A549 (cell line): ENCODE data around the gene CPEB4. TPM values are rescaled to one million over a fixed set of nuclear protein-coding genes. Genes with fewer than 3 reads are reported as not detected.

Experiments used
- ATAC-seq, 2 experiments: fragments of 200-7000 bp in 1 of 2; fragments of >200 bp in 1 of 2; cut with Nextera tagmentation in 1 of 2; cut with Tn5 transposase in 1 of 2; 3 replicates each; pipeline versions ENCODE4 v1.8.0 to v1.9.1; 2018 to 2020; ENCODE audit warnings: mild to moderate bottlenecking in 1 of 2, moderate library complexity in 1 of 2
- CTCF ChIA-PET: fragments of 300-600 bp; sonication (Branson Sonifier 250); formaldehyde crosslinking; extraction: SDS; loops from one replicate; lab custom pipeline; 2021; ENCODE audit warnings: antibody characterized with exemption, inconsistent platforms; lab: Yijun Ruan, JAX
- POLR2A ChIA-PET: fragments of 350-600 bp; formaldehyde crosslinking; extraction: SDS; loops from one replicate; lab custom pipeline; 2021; ENCODE audit warnings: antibody characterized with exemption, inconsistent platforms; lab: Yijun Ruan, JAX
- DNase-seq, 2 experiments: peaks; one replicate each; pipeline versions ENCODE4 v3.0.0 to v3.0.0-alpha.2; 2011 to 2016; ENCODE audit warnings: low read depth in 1 of 2, low spot score in 1 of 2
- FAIRE-seq: peaks from 2 replicates; lab custom pipeline; 2011; peaks lifted over from hg19 to GRCh38; lab: Jason Lieb, UNC
- H3K27ac ChIP-seq, 2 experiments: fragments of >200 bp; sonication (Bioruptor Twin); formaldehyde crosslinking; 3 replicates each; pipeline ENCODE4 v1.5.1; 2016 to 2017
- H3K4me1 ChIP-seq: fragments of >200 bp; sonication (Bioruptor Twin); formaldehyde crosslinking; 3 replicates; pipeline ENCODE4 v1.6.1; 2016
- H3K4me2 ChIP-seq: fragments of >200 bp; sonication (Bioruptor Twin); formaldehyde crosslinking; 3 replicates; pipeline ENCODE4 v1.6.1; 2016
- H3K4me3 ChIP-seq: fragments of >200 bp; sonication (Bioruptor Twin); formaldehyde crosslinking; 3 replicates; pipeline ENCODE4 v1.5.1; 2016
- H3K9me3 ChIP-seq: fragments of >200 bp; sonication (Bioruptor Twin); formaldehyde crosslinking; 3 replicates; pipeline ENCODE4 v1.6.1; 2016
- BHLHE40 ChIP-seq: IDR thresholded peaks from 2 replicates; pipeline ENCODE4 v1.6.1; 2012; ENCODE audit warnings: low read depth, low read length, inconsistent platforms
- CEBPB ChIP-seq, 2 experiments: fragments of >200 bp in 1 of 2; sonication (Bioruptor Twin) in 1 of 2; formaldehyde crosslinking in 1 of 2; IDR thresholded peaks; 2 replicates each; pipeline ENCODE4 v1.6.1; 2012 to 2016
- EHMT2 ChIP-seq: fragments of 200-600 bp; sonication (generic); IDR thresholded peaks from 2 replicates; pipeline ENCODE4 v1.6.1; 2016; ENCODE audit warnings: antibody characterized with exemption, low read depth, mild to moderate bottlenecking, moderate library complexity
- EP300 ChIP-seq, 2 experiments: fragments of >200 bp; sonication (Bioruptor Twin); formaldehyde crosslinking; IDR thresholded peaks; 2 replicates in 1 of 2; 3 replicates in 1 of 2; pipeline ENCODE4 v1.6.1; 2016 to 2017
- FOSB ChIP-seq: fragments of 250-450 bp; sonication (Bioruptor Pico); IDR thresholded peaks from 2 replicates; pipeline ENCODE4 v1.5.0; 2020; ENCODE audit warnings: mild to moderate bottlenecking, moderate library complexity
- HDAC2 ChIP-seq: fragments of 200-600 bp; sonication (generic); IDR thresholded peaks from 2 replicates; pipeline ENCODE4 v1.6.1; 2016
- HEYL ChIP-seq: fragments of 250-450 bp; sonication (Bioruptor Pico); IDR thresholded peaks from 2 replicates; pipeline ENCODE4 v1.8.0; 2021; ENCODE audit warnings: mild to moderate bottlenecking, moderate library complexity
- RFX5 ChIP-seq: fragments of 450-650 bp; IDR thresholded peaks from 2 replicates; pipeline ENCODE4 v1.7.1; 2014; ENCODE audit warnings: antibody characterized with exemption, mild to moderate bottlenecking, moderate library complexity
- ZFP36 ChIP-seq: fragments of 450-650 bp; IDR thresholded peaks from 2 replicates; pipeline ENCODE4 v1.6.1; 2014; ENCODE audit warnings: borderline replicate concordance; ENCODE audit not compliant: partially characterized antibody
- WGBS: methylation state at CpG from one replicate; pipeline ENCODE4 v1.1.6; 2017; ENCODE audit errors: missing lambda C conversion rate; 5-methylcytosine and 5-hydroxymethylcytosine counted together
- polyA plus RNA-seq, 4 experiments: library from polyadenylated mRNA; depleted of rRNA in 3 of 4; stranded (reverse); fragments of >200 nt; fragmentation: RNase III in 1 of 4; extraction: RNeasy Plus Mini Kit Qiagen cat#74134 plus additional on column Dnase treatment in 1 of 4; gene quantifications; 2 replicates in 3 of 4; 3 replicates in 1 of 4; pipeline ENCODE4 v1.2.3, GENCODE V29; 2011 to 2017
- TF ChIP-seq, protein P1 (sequence below): fragments of >200 bp; sonication (Bioruptor Twin); formaldehyde crosslinking; IDR thresholded peaks from 3 replicates; pipeline ENCODE4 v1.6.1; 2016
- TF ChIP-seq, protein P2 (sequence below): fragments of >200 bp; sonication (Bioruptor Twin); formaldehyde crosslinking; IDR thresholded peaks from 3 replicates; pipeline ENCODE4 v1.5.1; 2016
- TF ChIP-seq, protein P3 (sequence below): fragments of 200-600 bp; sonication (generic); IDR thresholded peaks from 2 replicates; pipeline ENCODE4 v1.6.1; 2016; ENCODE audit warnings: antibody characterized with exemption, mild to moderate bottlenecking, moderate library complexity
- TF ChIP-seq, protein P4 (sequence below): fragments of >200 bp; sonication (Bioruptor Twin); formaldehyde crosslinking; IDR thresholded peaks from 2 replicates; pipeline ENCODE4 v1.6.1; 2016

Gene CPEB4
- polyA plus RNA-seq, 2 of the 4 experiments (the other 2 are of a cell fraction) = 11.4 to 50.0 TPM

DNA sequence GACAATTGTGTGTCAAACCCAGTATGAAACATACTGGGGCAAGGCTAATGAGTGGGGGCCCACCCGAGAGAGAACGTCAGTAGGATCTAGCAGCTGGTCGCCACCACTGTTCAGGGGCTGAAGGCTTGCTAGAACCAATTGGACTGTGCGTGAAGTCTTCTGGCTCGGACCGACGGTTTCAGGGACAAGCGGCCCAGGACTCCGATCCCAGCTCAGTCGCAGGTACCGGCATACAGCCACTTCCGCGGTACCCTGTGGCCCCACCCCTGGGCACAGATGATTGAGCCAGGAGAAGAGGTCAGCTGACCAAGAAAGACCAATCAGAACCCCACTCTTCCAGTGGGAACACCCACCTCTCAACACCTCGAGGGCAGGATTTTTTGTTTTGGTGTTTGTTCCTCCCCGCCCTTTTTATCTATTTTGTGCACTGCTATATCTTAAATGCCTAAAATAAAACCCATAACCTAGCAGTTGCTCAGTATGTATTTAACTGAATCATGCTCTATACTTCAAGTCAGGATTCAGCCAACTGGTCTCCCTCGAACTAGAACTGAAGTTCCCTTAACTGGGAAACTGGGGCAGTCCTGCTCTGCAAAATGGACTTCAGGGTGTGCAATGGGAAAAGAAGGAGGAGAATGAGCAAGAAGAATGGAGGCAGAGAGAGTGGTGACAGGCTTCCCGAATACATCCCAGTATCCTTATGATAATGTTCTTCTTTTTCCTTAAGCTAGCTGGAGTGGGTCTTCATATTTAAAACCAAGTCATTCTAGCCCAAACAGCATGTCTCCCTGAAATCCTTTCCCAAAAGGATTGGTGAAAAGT, 21.1 kb upstream of the CPEB4 start:
- Histone ChIP-seq H3K9me3 (no peaks in the 10 kb centered on the region), H3K4me2 (no peak overlapping the region), H3K4me1 (no peaks in the 10 kb centered on the region), H3K4me3 (no peak overlapping the region), H3K27ac (peak overlapping the region in 1 of 2 experiments; percentile 27; a peak in 1 of 6 replicates)
- 88% methylated on average over 17 of the region's 17 CpGs for WGBS
- TF ChIP-seq, protein P1, sequence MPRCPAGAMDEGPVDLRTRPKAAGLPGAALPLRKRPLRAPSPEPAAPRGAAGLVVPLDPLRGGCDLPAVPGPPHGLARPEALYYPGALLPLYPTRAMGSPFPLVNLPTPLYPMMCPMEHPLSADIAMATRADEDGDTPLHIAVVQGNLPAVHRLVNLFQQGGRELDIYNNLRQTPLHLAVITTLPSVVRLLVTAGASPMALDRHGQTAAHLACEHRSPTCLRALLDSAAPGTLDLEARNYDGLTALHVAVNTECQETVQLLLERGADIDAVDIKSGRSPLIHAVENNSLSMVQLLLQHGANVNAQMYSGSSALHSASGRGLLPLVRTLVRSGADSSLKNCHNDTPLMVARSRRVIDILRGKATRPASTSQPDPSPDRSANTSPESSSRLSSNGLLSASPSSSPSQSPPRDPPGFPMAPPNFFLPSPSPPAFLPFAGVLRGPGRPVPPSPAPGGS = no peak
- TF ChIP-seq FOSB (CRISPR knock-in tag) (no peak), ZFP36 (no peak), RFX5 (no peak), HEYL (CRISPR knock-in tag) (no peak), CEBPB (IDR thresholded peaks at IDR 0.05) (no peak), EP300 (IDR thresholded peaks at IDR 0.05) (no peak), EHMT2 (no peak), HDAC2 (no peak)
- TF ChIP-seq, protein P2, sequence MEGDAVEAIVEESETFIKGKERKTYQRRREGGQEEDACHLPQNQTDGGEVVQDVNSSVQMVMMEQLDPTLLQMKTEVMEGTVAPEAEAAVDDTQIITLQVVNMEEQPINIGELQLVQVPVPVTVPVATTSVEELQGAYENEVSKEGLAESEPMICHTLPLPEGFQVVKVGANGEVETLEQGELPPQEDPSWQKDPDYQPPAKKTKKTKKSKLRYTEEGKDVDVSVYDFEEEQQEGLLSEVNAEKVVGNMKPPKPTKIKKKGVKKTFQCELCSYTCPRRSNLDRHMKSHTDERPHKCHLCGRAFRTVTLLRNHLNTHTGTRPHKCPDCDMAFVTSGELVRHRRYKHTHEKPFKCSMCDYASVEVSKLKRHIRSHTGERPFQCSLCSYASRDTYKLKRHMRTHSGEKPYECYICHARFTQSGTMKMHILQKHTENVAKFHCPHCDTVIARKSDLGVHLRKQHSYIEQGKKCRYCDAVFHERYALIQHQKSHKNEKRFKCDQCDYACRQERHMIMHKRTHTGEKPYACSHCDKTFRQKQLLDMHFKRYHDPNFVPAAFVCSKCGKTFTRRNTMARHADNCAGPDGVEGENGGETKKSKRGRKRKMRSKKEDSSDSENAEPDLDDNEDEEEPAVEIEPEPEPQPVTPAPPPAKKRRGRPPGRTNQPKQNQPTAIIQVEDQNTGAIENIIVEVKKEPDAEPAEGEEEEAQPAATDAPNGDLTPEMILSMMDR = no peak
- FAIRE-seq (no peak), DNase-seq (no peak), ATAC-seq (no peak)
- CTCF ChIA-PET = interaction anchor here (0.6 to 1.0 kb wide), 3 partner anchors 87 to 324 kb away, joined by 3 read pairs; no protein-coding TSS in a partner anchor
- POLR2A ChIA-PET = no interaction called here

DNA sequence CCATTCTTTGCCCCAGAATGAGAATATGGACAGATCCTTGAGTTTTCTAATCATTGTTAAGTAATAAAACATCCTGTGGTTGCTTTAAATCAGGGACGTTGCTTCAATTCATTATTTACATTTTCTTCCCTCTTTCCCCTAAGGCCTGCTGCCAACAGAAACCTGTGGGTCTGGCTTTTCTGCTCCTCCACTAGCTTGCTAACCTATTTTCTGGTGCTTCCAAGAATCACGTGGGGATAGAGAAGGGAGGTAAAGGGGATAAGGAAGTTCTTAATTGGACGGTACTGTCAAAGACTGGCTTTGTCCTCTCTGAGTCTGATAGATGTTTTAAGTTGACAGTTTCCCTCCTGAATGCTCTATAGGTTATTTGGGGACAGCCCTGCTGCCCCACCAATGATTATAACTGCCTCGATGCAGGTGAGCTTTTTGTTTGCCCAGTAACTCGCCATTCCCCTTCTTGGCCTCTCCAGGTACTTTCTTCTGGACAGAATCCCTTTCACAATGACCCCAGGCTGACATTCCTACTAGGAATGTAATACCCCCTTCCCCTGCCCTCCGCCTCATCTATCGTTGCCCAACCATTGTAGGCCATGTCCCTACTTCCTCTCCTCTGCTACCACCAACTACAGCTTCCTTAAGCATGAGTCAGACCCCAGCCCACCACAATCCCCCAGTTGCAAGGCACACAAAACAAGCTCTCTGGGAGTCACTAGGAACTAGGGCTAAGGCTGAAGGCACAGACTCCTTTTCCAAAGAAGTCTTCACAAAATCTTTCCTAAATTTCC, 19.9 kb upstream of the CPEB4 start:
- FAIRE-seq (no peak), ATAC-seq (no peak), DNase-seq (no peak)
- WGBS = 85% methylated on average over 7 of the region's 7 CpGs
- no peaks in the 10 kb centered on the region for H3K4me1 ChIP-seq
- ChIA-PET CTCF (no interaction called here), POLR2A (no interaction called here)
- H3K27ac ChIP-seq = no peak overlapping the region
- H3K4me3 ChIP-seq = no peak overlapping the region
- H3K4me2 ChIP-seq = no peak overlapping the region
- no peaks in the 10 kb centered on the region for H3K9me3 ChIP-seq
- TF ChIP-seq BHLHE40 = no peak
- TF ChIP-seq, protein P3, sequence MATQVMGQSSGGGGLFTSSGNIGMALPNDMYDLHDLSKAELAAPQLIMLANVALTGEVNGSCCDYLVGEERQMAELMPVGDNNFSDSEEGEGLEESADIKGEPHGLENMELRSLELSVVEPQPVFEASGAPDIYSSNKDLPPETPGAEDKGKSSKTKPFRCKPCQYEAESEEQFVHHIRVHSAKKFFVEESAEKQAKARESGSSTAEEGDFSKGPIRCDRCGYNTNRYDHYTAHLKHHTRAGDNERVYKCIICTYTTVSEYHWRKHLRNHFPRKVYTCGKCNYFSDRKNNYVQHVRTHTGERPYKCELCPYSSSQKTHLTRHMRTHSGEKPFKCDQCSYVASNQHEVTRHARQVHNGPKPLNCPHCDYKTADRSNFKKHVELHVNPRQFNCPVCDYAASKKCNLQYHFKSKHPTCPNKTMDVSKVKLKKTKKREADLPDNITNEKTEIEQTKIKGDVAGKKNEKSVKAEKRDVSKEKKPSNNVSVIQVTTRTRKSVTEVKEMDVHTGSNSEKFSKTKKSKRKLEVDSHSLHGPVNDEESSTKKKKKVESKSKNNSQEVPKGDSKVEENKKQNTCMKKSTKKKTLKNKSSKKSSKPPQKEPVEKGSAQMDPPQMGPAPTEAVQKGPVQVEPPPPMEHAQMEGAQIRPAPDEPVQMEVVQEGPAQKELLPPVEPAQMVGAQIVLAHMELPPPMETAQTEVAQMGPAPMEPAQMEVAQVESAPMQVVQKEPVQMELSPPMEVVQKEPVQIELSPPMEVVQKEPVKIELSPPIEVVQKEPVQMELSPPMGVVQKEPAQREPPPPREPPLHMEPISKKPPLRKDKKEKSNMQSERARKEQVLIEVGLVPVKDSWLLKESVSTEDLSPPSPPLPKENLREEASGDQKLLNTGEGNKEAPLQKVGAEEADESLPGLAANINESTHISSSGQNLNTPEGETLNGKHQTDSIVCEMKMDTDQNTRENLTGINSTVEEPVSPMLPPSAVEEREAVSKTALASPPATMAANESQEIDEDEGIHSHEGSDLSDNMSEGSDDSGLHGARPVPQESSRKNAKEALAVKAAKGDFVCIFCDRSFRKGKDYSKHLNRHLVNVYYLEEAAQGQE = no peak
- TF ChIP-seq, protein P4, sequence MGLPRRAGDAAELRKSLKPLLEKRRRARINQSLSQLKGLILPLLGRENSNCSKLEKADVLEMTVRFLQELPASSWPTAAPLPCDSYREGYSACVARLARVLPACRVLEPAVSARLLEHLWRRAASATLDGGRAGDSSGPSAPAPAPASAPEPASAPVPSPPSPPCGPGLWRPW = no peak
